H1 (cell line): ENCODE data around the gene AFF2. TPM values are rescaled to one million over a fixed set of nuclear protein-coding genes. Genes with fewer than 3 reads are reported as not detected.

Source experiments
- BCL11A ChIP-seq, 2 experiments: IDR thresholded peaks; one replicate each; pipeline ENCODE4 v1.6.1; 2011; ENCODE audit warnings: low read depth in 2 of 2, low read length in 2 of 2, mild to moderate bottlenecking in 2 of 2
- PHF8 ChIP-seq: fragments of 200-600 bp; sonication (generic); conservative IDR thresholded peaks from 2 replicates; pipeline ENCODE4 v1.7.1; 2012; ENCODE audit warnings: low read depth, mild to moderate bottlenecking, inconsistent platforms, low read length, moderate library complexity
- TAF7 ChIP-seq: optimal IDR thresholded peaks from 2 replicates; pipeline ENCODE3; 2011; ENCODE audit warnings: low read depth, mild to moderate bottlenecking, inconsistent platforms, low read length, moderate library complexity, borderline replicate concordance
- polyA plus RNA-seq, 7 experiments: library from polyadenylated mRNA; depleted of rRNA in 3 of 7; stranded (reverse) in 5 of 7; unstranded in 2 of 7; fragments of >200 nt in 5 of 7; fragments of 200-250 nt in 2 of 7; gene quantifications; 1 replicate in 5 of 7; 2 replicates in 1 of 7; 4 replicates in 1 of 7; pipeline versions ENCODE4 v1.2.1 to v1.2.3, GENCODE V29; 2011 to 2013; ENCODE audit warnings: missing spikeins in 2 of 7, mixed read lengths in 2 of 7
- total RNA-seq: library from RNA; stranded (reverse); fragmentation: NEBNext Ultra II Directional; extraction: Animal tissue kit (Norgen Biotek cat#: 25700); gene quantifications from 2 replicates; pipeline ENCODE4 v1.2.1, GENCODE V29; 2021
- TF ChIP-seq, protein P1 (sequence below): IDR thresholded peaks from 2 replicates; pipeline ENCODE4 v1.6.1; 2011; ENCODE audit warnings: low read length, improper control_type of control experiment

AFF2 gene
- total and polyA plus RNA-seq, 2 of the 8 experiments (the other 6 are each of a cell fraction or from before 2014, with no cell fraction given) = 2.0 to 7.3 TPM

DNA sequence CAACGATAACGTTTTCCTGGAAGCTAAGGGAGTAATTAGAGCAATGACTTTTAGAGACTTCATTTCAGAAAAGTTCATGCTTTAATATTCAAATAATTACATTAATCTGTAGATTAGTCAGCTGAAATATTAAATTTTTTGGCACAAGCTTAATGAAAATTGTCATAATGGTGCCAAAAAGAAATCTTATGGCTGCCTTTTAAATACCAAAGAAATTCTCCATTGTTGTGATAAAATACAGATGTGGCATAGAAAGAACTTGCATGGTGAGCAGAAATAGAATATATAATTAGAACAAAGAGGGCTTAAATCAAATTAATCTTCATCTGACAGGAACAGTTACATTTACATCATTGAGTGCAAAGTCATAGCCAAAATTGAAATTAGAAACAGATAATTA lies 263.5 kb downstream of the AFF2 start (continued):
- TF ChIP-seq, protein P1, sequence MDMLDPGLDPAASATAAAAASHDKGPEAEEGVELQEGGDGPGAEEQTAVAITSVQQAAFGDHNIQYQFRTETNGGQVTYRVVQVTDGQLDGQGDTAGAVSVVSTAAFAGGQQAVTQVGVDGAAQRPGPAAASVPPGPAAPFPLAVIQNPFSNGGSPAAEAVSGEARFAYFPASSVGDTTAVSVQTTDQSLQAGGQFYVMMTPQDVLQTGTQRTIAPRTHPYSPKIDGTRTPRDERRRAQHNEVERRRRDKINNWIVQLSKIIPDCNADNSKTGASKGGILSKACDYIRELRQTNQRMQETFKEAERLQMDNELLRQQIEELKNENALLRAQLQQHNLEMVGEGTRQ = no peak
- TF ChIP-seq BCL11A (IDR thresholded peaks at IDR 0.05; ENCODE audit: low read depth in 2 of 2, low read length in 2 of 2) = no peak
- TF ChIP-seq PHF8 = no peak
- TF ChIP-seq TAF7 = no peak
